NB4 (cell line): ENCODE data around the gene BORCS5.

Experiments
- CTCF ChIP-seq: IDR thresholded peaks from one replicate; pipeline ENCODE4 v1.5.1; 2012; ENCODE audit warnings: low read depth, low read length
- MYC ChIP-seq: IDR thresholded peaks from 2 replicates; pipeline ENCODE4 v1.6.1; 2011; ENCODE audit warnings: low read depth, low read length
- POLR2A ChIP-seq: IDR thresholded peaks from 2 replicates; pipeline ENCODE4 v1.6.1; 2011; ENCODE audit warnings: mild to moderate bottlenecking; ENCODE audit not compliant: insufficient read length; ENCODE audit errors: extremely low read depth
- TF ChIP-seq, protein P1 (sequence below): IDR thresholded peaks from 2 replicates; pipeline ENCODE4 v1.6.1; 2011; ENCODE audit warnings: low read depth, low read length

DNA sequence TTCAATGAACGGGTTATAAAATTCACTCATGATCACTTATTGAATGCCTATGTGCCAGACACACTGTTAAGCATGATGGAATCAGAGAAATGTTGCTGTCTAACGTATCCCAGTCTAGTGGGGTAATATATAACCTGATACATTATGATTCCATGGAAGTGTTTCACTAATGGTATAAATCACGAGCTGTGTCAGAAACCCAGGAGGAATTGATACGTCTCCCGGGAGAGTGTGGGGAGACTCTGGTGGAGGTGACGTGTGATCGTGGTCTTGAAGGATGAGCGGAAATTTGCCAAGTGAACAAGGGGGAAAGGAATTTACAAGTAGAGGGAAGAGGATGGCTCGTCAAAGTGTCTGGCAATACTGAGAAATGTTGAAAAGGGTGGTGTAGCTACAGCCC lies 33.3 kb upstream of the BORCS5 start:
- TF ChIP-seq CTCF: no peak
- TF ChIP-seq, protein P1, sequence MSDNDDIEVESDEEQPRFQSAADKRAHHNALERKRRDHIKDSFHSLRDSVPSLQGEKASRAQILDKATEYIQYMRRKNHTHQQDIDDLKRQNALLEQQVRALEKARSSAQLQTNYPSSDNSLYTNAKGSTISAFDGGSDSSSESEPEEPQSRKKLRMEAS: no peak
- no peak for TF ChIP-seq POLR2A
- TF ChIP-seq MYC: no peak
